GM12878 (cell line): ENCODE data around the gene MEG3. TPM values are rescaled to one million over a fixed set of nuclear protein-coding genes. Genes with fewer than 3 reads are reported as not detected.

Experiments used
- ATAC-seq: fragments of 200-7000 bp; cut with Tn5 transposase; 3 replicates; pipeline ENCODE4 v1.9.1; 2020; ENCODE audit warnings: mild to moderate bottlenecking, moderate library complexity
- BruUV-seq: library from RNA; stranded (reverse); fragments of 400-500 nt; replicated peaks from 2 replicates; lab custom pipeline; 2021; lab: Mats Ljungman, UMichigan
- CTCF ChIA-PET: fragments of 300-600 bp; sonication (Branson Sonifier 250); formaldehyde crosslinking; extraction: SDS; loops from one replicate; lab custom pipeline; 2021; ENCODE audit warnings: inconsistent platforms; lab: Yijun Ruan, JAX
- POLR2A ChIA-PET: fragments of 350-600 bp; formaldehyde crosslinking; extraction: SDS; loops from one replicate; lab custom pipeline; 2021; ENCODE audit warnings: inconsistent platforms; lab: Charles Lee
- RAD21 ChIA-PET: fragments of 300-600 bp; sonication (Branson Sonifier 250); formaldehyde crosslinking; loops from one replicate; lab custom pipeline; 2023; ENCODE audit warnings: antibody characterized with exemption; ENCODE audit not compliant: unreplicated experiment; lab: Charles Lee
- SMC1A ChIA-PET: fragments of 300-600 bp; sonication (Branson Sonifier 250); formaldehyde crosslinking; loops from one replicate; lab custom pipeline; 2023; ENCODE audit not compliant: unreplicated experiment, uncharacterized antibody; lab: Charles Lee
- DNase-seq: peaks from one replicate; pipeline ENCODE4 v3.0.0-alpha.2; 2011; ENCODE audit warnings: low read depth, low spot score
- FAIRE-seq: peaks from 3 replicates; lab custom pipeline; 2011; peaks lifted over from hg19 to GRCh38; lab: Jason Lieb, UNC
- H2AFZ ChIP-seq: 2 replicates; pipeline ENCODE4 v1.6.0; 2011; ENCODE audit warnings: low read depth, low read length, control low read depth; ENCODE audit not compliant: control insufficient read depth
- H3K27ac ChIP-seq: 2 replicates; pipeline ENCODE4 v1.5.1; 2011; ENCODE audit warnings: control low read depth; ENCODE audit not compliant: control insufficient read depth, insufficient read depth
- H3K27me3 ChIP-seq, 2 experiments: replicated peaks in 1 of 2; 2 replicates each; pipeline versions ENCODE4 v1.6.0 to v1.6.1; 2011; ENCODE audit warnings: low read length in 1 of 2; ENCODE audit not compliant: control insufficient read depth in 2 of 2, insufficient read depth in 2 of 2
- H3K36me3 ChIP-seq, 2 experiments: 2 replicates each; pipeline ENCODE4 v1.5.1; 2011; ENCODE audit warnings: low read length in 1 of 2; ENCODE audit not compliant: control insufficient read depth in 2 of 2, insufficient read depth in 2 of 2
- H3K4me1 ChIP-seq: 2 replicates; pipeline ENCODE4 v1.6.1; 2011; ENCODE audit warnings: mild to moderate bottlenecking, low read length, moderate library complexity, mixed read lengths; ENCODE audit not compliant: control insufficient read depth, insufficient read depth
- H3K4me2 ChIP-seq: 2 replicates; pipeline ENCODE4 v1.6.0; 2011; ENCODE audit warnings: control low read depth; ENCODE audit not compliant: control insufficient read depth, insufficient read depth
- H3K4me3 ChIP-seq: fragments of 200-600 bp; sonication (generic); 2 replicates; pipeline ENCODE4 v1.5.1; 2016
- H3K79me2 ChIP-seq: 2 replicates; pipeline ENCODE4 v1.6.0; 2011; ENCODE audit warnings: low read length; ENCODE audit not compliant: control insufficient read depth, insufficient read depth
- H3K9ac ChIP-seq: 2 replicates; pipeline ENCODE4 v1.8.0; 2011; ENCODE audit warnings: low read length, control low read depth, mixed read lengths; ENCODE audit not compliant: control insufficient read depth, insufficient read depth
- H3K9me3 ChIP-seq: replicated peaks from 3 replicates; pipeline ENCODE4 v1.5.1; 2011; ENCODE audit warnings: mild to moderate bottlenecking, low read length; ENCODE audit not compliant: control insufficient read depth, insufficient read depth
- H4K20me1 ChIP-seq: 2 replicates; pipeline ENCODE4 v1.6.0; 2011; ENCODE audit not compliant: control insufficient read depth, insufficient read depth
- HDAC2 ChIP-seq: fragments of 200-600 bp; sonication (generic); IDR thresholded peaks from 2 replicates; pipeline ENCODE4 v1.6.1; 2017
- RFX5 ChIP-seq: IDR thresholded peaks from 2 replicates; pipeline ENCODE4 v1.6.1; 2011; ENCODE audit warnings: low read depth, low read length, improper control_type of control experiment
- STAT1 ChIP-seq: fragments of 450-650 bp; conservative IDR thresholded peaks from 2 replicates; pipeline ENCODE4 v1.6.1; 2014; ENCODE audit warnings: antibody characterized with exemption, mild to moderate bottlenecking
- TBL1XR1 ChIP-seq: IDR thresholded peaks from 2 replicates; pipeline ENCODE4 v1.6.1; 2012; ENCODE audit warnings: low read depth, low read length, improper control_type of control experiment
- ZNF207 ChIP-seq: fragments of 450-650 bp; IDR thresholded peaks from 2 replicates; pipeline ENCODE4 v1.6.1; 2014; ENCODE audit warnings: antibody characterized with exemption, mild to moderate bottlenecking, borderline replicate concordance
- WGBS: methylation state at CpG from one replicate; pipeline ENCODE4 v1.1.6; 2016; ENCODE audit warnings: low lambda C conversion rate; ENCODE audit not compliant: insufficient replicate concordance, insufficient coverage; ENCODE audit errors: missing lambda C conversion rate; 5-methylcytosine and 5-hydroxymethylcytosine counted together
- in situ Hi-C: fragments of 300-500 bp; cut with MboI; formaldehyde crosslinking; loops from 9 replicates; pipeline ENCODE4 v1.14.3; 2018; ENCODE audit warnings: mixed read lengths
- intact Hi-C: fragments of 100-400 bp; cut with micrococcal nuclease; formaldehyde crosslinking; loops from one replicate; pipeline ENCODE4 v1.14.2; 2022; ENCODE audit not compliant: unreplicated experiment
- polyA plus RNA-seq, 11 experiments: library from polyadenylated mRNA; depleted of rRNA in 4 of 11; unstranded in 6 of 11; stranded (reverse) in 5 of 11; fragments of >200 nt; fragmentation: Nextera tagmentation in 4 of 11; fragmentation: Illumina TruSeq in 1 of 11; extraction: Ambion mirVana in 4 of 11; extraction: Trizol in 1 of 11; gene quantifications; 1 replicate in 1 of 11; 2 replicates in 10 of 11; pipeline versions ENCODE4 v1.2.1 to v1.2.3, GENCODE V29; 2011 to 2016; ENCODE audit warnings: inconsistent platforms in 2 of 11, missing spikeins in 2 of 11, low read depth in 1 of 11
- total RNA-seq, 4 experiments: library from RNA; depleted of rRNA in 3 of 4; stranded (reverse); fragments of >200 nt in 3 of 4; fragmentation: Illumina TruSeq in 1 of 4; extraction: Trizol in 1 of 4; gene quantifications; 2 replicates each; pipeline versions ENCODE4 v1.2.1 to v1.2.3, GENCODE V29; 2013 to 2021
- TF ChIP-seq, protein P1 (sequence below): fragments of 450-650 bp; IDR thresholded peaks from 2 replicates; pipeline ENCODE4 v1.6.1; 2016; ENCODE audit warnings: mild to moderate bottlenecking, moderate library complexity, borderline replicate concordance
- TF ChIP-seq, protein P2 (sequence below): IDR thresholded peaks from 2 replicates; pipeline ENCODE4 v1.6.1; 2011; ENCODE audit warnings: mild to moderate bottlenecking, low read depth, low read length, moderate library complexity; ENCODE audit not compliant: insufficient replicate concordance

MEG3 gene
- total and polyA plus RNA-seq, 10 of the 15 experiments (the other 5 are each of a cell fraction or from before 2014, with no cell fraction given): 0.03 to 2.9 (median 0.95) TPM; not detected in 7

DNA sequence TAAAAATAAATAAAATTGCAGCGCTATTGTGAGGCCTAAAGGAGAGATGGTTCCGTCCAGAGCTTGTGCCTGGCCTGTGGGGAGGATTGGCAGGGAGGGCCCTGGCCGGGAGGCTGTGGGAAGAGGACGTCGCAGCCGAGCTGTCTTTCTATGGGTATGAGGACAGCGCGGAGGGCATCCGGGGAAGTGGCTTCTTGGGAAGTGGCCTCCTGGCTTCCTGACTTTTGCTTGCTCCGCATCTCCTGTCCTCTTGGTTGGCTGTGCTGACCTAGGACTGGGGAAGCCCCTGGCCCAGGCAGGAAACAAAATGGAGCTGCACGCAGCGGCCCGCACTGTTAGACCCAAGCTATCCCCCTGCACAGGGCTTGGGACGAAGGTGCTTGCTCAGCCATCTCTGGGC is 22.2 kb upstream of the MEG3 start (continued):
- TF ChIP-seq, protein P1, sequence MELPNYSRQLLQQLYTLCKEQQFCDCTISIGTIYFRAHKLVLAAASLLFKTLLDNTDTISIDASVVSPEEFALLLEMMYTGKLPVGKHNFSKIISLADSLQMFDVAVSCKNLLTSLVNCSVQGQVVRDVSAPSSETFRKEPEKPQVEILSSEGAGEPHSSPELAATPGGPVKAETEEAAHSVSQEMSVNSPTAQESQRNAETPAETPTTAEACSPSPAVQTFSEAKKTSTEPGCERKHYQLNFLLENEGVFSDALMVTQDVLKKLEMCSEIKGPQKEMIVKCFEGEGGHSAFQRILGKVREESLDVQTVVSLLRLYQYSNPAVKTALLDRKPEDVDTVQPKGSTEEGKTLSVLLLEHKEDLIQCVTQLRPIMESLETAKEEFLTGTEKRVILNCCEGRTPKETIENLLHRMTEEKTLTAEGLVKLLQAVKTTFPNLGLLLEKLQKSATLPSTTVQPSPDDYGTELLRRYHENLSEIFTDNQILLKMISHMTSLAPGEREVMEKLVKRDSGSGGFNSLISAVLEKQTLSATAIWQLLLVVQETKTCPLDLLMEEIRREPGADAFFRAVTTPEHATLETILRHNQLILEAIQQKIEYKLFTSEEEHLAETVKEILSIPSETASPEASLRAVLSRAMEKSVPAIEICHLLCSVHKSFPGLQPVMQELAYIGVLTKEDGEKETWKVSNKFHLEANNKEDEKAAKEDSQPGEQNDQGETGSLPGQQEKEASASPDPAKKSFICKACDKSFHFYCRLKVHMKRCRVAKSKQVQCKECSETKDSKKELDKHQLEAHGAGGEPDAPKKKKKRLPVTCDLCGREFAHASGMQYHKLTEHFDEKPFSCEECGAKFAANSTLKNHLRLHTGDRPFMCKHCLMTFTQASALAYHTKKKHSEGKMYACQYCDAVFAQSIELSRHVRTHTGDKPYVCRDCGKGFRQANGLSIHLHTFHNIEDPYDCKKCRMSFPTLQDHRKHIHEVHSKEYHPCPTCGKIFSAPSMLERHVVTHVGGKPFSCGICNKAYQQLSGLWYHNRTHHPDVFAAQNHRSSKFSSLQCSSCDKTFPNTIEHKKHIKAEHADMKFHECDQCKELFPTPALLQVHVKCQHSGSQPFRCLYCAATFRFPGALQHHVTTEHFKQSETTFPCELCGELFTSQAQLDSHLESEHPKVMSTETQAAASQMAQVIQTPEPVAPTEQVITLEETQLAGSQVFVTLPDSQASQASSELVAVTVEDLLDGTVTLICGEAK: no peak
- TF ChIP-seq TBL1XR1 (no peak), STAT1 (no peak)

GRCh38 chr14:100804138-100804537 is 21.8 kb upstream of the MEG3 start:
- in situ Hi-C loops: no loop called here
- Histone ChIP-seq H3K79me2 (no peaks in the 10 kb centered on the region), H3K27ac (no peak overlapping the region), H3K27me3 (no peaks in the 10 kb centered on the region), H3K36me3 (no peaks in the 10 kb centered on the region), H3K4me2 (no peak overlapping the region), H3K4me1 (no peaks in the 10 kb centered on the region), H2AFZ (no peak overlapping the region), H3K9ac (no peak overlapping the region), H3K9me3 (no peaks in the 10 kb centered on the region; the same call in 2 of the 3 replicates), H3K4me3 (no peak overlapping the region), H4K20me1 (no peaks in the 10 kb centered on the region)
- FAIRE-seq (no peak), ATAC-seq (no peak), DNase-seq (no peak)
- TF ChIP-seq, protein P2, sequence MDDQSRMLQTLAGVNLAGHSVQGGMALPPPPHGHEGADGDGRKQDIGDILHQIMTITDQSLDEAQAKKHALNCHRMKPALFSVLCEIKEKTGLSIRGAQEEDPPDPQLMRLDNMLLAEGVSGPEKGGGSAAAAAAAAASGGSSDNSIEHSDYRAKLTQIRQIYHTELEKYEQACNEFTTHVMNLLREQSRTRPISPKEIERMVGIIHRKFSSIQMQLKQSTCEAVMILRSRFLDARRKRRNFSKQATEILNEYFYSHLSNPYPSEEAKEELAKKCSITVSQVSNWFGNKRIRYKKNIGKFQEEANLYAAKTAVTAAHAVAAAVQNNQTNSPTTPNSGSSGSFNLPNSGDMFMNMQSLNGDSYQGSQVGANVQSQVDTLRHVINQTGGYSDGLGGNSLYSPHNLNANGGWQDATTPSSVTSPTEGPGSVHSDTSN: no peak
- no peak for TF ChIP-seq RFX5
- TF ChIP-seq HDAC2: no peak
- TF ChIP-seq ZNF207: no peak
- RAD21 ChIA-PET: no interaction called here
- POLR2A ChIA-PET: no interaction called here
- SMC1A ChIA-PET: no interaction called here
- CTCF ChIA-PET: no interaction called here
- no TSS peak for BruUV-seq
- 25% methylated on average over 12 of the region's 13 CpGs for WGBS
- intact Hi-C loops: no loop called here
